Activated T-cell treated with anti-CD3 and anti-CD28 coated beads, Interleukin-2, amount 50 U/mL, for 48 hours (primary cell): ENCODE results near the gene HSPG2.
"Not testable (repeated sequence)": the region's sequence is repeated elsewhere in the genome, so short reads cannot be mapped to it uniquely, and the experiment has no call there.

Experiments used
- DNase-seq, 2 experiments: peaks; one replicate each; pipeline ENCODE4 v3.0.0-alpha.2; 2020

HSPG2 gene

GRCh38 chr1:21955501-21956281 lies 18.6 kb upstream of the HSPG2 start:
- DNase-seq, result no peak

DNA sequence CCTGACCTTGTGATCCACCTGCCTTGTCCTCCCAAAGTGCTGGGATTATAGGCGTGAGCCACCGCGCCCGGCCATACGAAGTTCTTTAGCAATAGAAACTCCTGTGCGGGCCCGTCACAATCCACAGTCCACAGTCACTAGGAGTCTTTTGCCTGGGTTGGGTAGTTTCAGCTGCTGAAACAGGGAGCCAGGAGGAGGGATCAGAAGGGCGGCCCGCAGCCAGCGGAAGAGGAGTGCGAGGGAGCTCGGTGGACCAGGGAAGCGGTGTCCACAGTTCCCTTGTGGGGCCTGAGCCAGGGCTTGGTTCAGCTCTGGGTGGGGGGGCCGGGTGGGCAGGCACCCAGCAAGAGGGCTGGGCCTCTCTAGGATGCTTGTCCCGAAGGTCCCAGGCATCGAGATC lies 17.9 kb upstream of the HSPG2 start:
- DNase-seq, result no peak

- DNase-seq, result no peak
These were observed 15.8 kb upstream of the HSPG2 start for GRCh38 chr1:21952786-21953520.

GRCh38 chr1:21951226-21951870 lies 14.2 kb upstream of the HSPG2 start:
- DNase-seq, result no peak

- DNase-seq, result no peak
These were observed 13.6 kb upstream of the HSPG2 start for GRCh38 chr1:21950734-21951133.

DNA sequence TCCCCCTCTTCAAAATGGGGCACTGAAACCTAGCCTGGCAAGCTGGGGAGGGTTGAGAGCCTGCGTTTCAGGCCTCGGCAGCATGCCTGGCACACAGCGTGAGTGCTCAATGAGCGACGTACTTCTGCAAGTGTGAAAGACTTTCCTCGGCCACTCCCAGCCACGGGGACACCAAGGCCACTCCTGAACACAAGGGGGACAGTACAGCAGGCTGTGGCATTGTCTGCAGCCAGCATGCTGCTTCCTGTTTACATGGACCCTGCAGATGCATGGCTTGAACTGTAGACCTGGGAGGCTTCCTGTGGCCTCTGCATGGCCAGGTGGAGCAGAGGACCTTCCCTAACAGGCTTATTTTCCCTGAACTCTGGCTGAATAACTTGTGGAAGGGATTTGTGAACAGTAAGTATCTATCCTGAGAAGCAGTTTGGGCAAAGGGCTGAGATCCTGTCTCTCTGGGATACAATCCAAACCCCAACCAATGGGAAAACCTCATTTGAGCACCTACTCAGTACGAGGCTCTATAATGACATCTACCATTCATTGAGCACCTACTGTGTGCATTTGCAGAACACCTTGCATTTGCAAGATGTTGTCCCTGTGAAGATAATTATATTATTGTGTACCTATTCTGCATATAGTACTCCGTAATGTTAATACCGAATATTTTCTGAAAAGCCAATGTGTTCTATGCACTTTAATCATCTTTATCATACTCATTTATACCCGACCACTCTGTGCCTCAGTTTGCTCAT lies 9.9 kb upstream of the HSPG2 start:
- DNase-seq, result no peak

DNA sequence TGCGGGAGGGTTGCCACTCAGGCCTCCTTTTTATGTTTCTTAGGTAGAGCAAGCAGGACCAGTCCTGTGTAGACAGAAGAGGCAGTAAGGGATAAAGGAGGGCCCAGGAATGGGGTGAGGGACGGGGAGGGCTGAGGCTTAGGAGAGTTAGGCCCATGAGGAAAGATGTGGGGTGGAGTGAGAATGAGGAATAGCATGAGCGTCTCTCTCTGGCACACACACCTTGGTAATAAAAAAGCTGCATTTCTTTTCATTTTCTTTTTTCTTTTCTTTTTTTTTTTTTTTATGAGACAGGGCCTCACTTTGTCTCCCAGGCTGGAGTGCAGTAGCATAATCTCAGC lies 7.6 kb upstream of the HSPG2 start:
- no peak for DNase-seq

- DNase-seq, result not testable (repeated sequence)
These were observed 6.0 kb upstream of the HSPG2 start for GRCh38 chr1:21942959-21943640.

- no peak for DNase-seq
These were observed 5.4 kb upstream of the HSPG2 start for GRCh38 chr1:21942464-21942863.

GRCh38 chr1:21941370-21941769 lies 4.3 kb upstream of the HSPG2 start:
- DNase-seq, result no peak

GRCh38 chr1:21940492-21940891 lies 3.4 kb upstream of the HSPG2 start:
- DNase-seq, result no peak

- DNase-seq, result no peak
These were observed 2.7 kb upstream of the HSPG2 start for GRCh38 chr1:21939650-21940374.

GRCh38 chr1:21938732-21939538 lies 1.8 kb upstream of the HSPG2 start:
- DNase-seq, result no peak

GRCh38 chr1:21937372-21938121 lies 437 bp upstream of the HSPG2 start:
- peak; percentile 64 to 75 for DNase-seq

- peak; percentile 40 to 43 for DNase-seq
These were observed 611 bp downstream of the HSPG2 start for GRCh38 chr1:21936366-21937031.

DNA sequence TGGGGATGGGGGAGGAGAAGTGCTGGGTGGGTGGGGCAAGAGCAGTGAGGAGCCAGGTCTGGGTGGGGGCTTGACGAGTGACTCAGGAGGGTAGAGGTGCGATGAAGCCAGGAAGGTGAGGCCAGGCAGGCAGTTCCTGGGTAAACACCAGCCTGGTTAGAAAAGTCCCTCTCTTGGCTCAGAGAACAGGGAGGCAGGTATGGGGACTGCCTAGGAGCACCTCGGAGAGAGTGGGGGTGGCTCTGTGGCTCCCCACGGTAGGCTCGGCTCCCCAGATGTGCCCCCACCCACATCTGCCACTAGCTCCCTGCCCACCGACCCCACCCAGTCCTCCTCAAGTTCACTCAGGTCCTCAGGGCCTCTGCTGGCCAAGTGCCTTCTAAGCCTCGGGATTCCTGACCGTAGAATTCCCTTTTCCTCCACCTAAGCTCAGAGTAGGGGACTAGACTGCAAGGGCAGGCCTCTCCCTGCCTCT lies 1.2 kb downstream of the HSPG2 start:
- DNase-seq, result no peak

GRCh38 chr1:21935393-21935804 lies 1.7 kb downstream of the HSPG2 start:
- DNase-seq, result no peak

DNA sequence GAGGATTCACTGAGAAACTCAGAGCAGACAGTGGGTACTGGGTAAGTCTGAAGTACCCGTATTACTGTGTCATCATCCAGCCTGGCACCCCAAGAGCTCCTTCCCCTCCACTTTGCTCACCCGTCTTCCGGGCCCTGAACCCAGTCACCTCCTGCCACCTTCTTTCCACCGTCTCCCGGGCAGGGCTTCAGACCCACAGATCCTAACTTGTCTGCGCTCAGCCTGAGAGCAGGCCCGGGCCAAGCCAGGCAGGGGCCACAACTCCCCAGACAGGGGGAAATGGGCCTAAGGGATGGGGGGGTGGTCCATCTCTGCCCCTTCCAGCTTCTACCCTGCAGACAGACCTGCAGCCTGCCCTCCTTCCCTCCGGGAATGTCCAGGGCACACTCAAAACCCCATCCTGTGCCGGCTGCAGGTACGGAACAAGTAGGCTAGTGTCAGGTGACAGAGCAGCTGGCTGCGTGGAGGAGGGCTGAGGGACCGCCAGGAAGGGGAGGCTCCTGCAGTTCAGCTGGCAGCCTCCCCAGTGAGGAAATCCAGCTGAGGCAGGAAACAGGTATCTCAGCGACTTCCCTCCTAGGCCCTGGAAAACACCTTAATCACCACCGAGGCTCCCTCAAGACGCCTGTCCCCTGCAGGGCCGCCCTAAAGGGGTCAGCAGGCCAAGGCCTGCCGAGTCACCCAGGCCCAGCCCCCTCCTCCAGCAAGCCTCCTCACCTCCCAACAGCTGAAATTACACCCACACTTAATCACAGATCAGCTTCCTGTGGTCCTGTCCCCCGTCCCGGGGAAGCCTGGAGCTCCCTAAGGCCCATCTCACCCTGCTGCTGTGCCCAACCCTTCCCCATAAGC lies 3.5 kb downstream of the HSPG2 start:
- no peak for DNase-seq

GRCh38 chr1:21932127-21932526 lies 5.0 kb downstream of the HSPG2 start:
- DNase-seq, result no peak
